Stimulated activated CD8-positive, alpha-beta memory T cell treated with anti-CD3 and anti-CD28 coated beads, Interleukin-4, amount 100 ng/mL, for 1 hour (primary cell): ENCODE data around the gene SHMT2.
A peak's percentile ranks its signal among the peaks of the same experiment; 100 is the strongest.
"Not testable (repeated sequence)": the region's sequence is repeated elsewhere in the genome, so short reads cannot be mapped to it uniquely, and the experiment has no call there.

ENCODE experiments used
- DNase-seq, 2 donors: peaks; one replicate each; pipeline ENCODE4 v3.0.0-alpha.2; 2020; ENCODE audit warnings: low read depth in 2 of 2, low spot score in 1 of 2

SHMT2 gene

GRCh38 chr12:57261428-57261865, 31.9 kb downstream of the SHMT2 start:
- DNase-seq, result no peak

- no peak for DNase-seq
These were observed 32.8 kb downstream of the SHMT2 start for GRCh38 chr12:57262126-57262822.

GRCh38 chr12:57263096-57263495, 33.6 kb downstream of the SHMT2 start:
- DNase-seq, result no peak

- DNase-seq, result no peak
These were observed 37.2 kb downstream of the SHMT2 start for GRCh38 chr12:57266681-57267080.

GRCh38 chr12:57268264-57268663, 38.8 kb downstream of the SHMT2 start:
- no peak for DNase-seq

- DNase-seq, result no peak
These were observed 41.5 kb downstream of the SHMT2 start for GRCh38 chr12:57270966-57271470.

- DNase-seq, result no peak
These were observed 43.0 kb downstream of the SHMT2 start for GRCh38 chr12:57272337-57273151.

- DNase-seq, result no peak
These were observed 44.0 kb downstream of the SHMT2 start for GRCh38 chr12:57273516-57273915.

GRCh38 chr12:57276233-57276632, 46.7 kb downstream of the SHMT2 start:
- not testable (repeated sequence) for DNase-seq

- no peak for DNase-seq
These were observed 47.5 kb downstream of the SHMT2 start for GRCh38 chr12:57276935-57277563.

- DNase-seq, result no peak
These were observed 49.2 kb downstream of the SHMT2 start for GRCh38 chr12:57278465-57279381.

GRCh38 chr12:57280211-57281062, 50.9 kb downstream of the SHMT2 start:
- peak; percentile 25 to 39 for DNase-seq

GRCh38 chr12:57282073-57282472, 52.6 kb downstream of the SHMT2 start:
- DNase-seq, result not testable (repeated sequence)
